GM19099 (cell line): ENCODE data around the gene HTATSF1.
A peak's percentile ranks its signal among the peaks of the same experiment; 100 is the strongest.

Experiments used
- POLR2A ChIP-seq: IDR thresholded peaks from 3 replicates; pipeline ENCODE4 v1.6.1; 2011; ENCODE audit warnings: low read depth; ENCODE audit not compliant: insufficient read length; ENCODE audit errors: extremely low read depth

HTATSF1 gene

DNA sequence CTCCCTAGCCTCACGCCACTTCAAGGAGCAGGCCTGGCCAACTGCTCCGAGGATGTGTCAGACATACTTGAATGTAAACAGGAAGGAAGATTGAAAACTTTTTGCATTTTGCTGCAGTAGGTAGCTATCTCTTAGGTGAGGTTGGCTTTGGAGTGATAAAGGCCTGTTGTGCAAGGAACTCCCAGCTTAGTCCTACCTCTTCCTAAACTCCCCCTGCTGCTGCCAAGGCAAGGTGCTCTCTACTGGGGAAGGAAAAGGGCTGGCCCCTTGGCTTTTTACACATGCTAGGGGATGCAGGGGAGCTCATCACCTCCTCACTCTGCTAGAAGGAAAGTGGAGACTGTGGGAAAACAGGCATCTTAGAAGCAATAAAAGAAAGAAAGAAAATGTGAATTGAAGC lies 20.4 kb upstream of the HTATSF1 start:
- no peak for TF ChIP-seq POLR2A

DNA sequence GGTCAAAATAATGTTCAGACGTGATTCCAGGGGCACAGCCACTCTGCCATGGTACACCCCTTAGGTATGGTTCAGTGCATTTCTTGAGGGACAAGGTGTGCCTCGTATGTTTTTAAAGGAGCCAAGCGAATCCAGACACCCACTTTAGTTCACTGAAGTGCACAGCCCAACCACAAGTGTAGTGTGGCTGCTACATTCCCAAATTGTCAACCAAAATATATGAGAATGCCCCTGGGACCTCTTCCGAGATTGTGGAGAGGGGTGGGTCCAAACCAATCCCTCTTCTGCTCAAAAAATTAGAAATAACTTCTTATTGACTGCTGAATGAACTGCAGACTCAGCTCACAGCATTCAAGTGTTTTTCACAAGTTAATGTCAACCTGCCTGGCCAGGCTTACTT lies 17.0 kb upstream of the HTATSF1 start:
- TF ChIP-seq POLR2A = no peak

DNA sequence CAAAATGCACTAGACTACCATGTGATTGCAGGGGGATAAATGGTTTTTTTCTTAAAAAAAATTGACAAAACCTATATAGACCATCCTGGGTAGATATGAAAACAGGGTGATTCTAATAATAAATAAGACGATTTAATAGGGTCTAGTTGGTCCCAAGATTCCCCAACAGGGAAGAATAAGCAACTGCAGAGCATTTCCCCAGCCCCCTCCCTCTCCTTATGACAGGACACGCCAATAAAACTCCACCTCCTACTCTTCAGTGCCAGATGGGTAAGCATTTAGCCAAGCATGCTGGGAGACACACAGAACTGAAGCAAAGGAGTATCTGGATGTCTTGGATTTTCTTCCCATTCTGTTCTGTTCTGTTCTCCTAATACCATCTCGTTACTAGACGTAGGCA lies 9.7 kb upstream of the HTATSF1 start, which contains the start of gene BRS3:
Gene BRS3, plus strand, starts transcription at position 301 of the 400 bp plus-strand sequence. CDS start 168 bp downstream, outside the sequence.
- TF ChIP-seq POLR2A = no peak

DNA sequence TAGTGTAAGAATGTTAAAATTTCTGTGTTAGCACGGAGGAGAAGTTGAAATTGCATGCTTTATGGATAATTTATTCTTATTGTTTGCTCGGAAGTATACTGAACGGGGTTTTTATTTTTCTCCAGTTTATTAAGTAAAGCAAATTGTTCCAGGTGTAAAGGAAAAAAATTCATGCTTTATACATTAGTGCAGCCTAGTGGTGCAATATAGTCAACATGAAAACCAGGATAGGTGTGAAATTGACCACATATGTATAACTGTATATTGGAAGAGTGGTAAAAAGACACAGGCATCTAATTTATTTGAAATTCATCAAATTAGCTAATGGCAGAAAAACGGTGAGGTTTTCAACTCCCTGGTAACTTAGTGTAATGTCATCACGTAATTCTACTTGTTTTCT lies 8.7 kb upstream of the HTATSF1 start:
- TF ChIP-seq POLR2A = no peak

DNA sequence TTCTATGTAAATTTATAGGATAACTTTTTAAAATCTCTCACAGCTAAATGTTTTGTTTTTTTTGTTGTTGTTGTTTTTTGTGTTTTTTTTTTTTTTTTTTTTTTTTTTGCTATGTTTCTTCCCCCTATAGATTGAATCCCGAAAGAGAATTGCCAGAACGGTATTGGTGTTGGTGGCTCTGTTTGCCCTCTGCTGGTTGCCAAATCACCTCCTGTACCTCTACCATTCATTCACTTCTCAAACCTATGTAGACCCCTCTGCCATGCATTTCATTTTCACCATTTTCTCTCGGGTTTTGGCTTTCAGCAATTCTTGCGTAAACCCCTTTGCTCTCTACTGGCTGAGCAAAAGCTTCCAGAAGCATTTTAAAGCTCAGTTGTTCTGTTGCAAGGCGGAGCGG lies 5.6 kb upstream of the HTATSF1 start:
- no peak for TF ChIP-seq POLR2A

DNA sequence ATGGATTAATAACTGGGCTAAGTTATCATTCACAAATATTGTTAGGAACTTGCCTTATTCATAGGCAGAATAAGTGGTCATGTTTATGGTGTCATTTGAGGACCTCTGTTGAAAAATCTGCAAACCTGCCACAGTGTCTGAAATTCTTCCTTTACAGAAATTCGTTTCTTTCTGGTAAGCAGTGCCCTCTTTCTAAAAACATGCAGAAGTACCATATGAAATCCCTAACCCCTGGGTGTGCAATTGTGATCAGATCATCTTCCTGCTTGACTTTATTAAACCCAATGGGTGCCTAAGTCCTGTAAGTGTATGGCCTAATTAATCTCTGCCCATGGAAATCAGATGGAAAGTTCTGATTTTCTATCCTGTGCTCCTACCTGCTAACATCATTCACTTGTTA lies 4.4 kb upstream of the HTATSF1 start:
- no peak for TF ChIP-seq POLR2A

DNA sequence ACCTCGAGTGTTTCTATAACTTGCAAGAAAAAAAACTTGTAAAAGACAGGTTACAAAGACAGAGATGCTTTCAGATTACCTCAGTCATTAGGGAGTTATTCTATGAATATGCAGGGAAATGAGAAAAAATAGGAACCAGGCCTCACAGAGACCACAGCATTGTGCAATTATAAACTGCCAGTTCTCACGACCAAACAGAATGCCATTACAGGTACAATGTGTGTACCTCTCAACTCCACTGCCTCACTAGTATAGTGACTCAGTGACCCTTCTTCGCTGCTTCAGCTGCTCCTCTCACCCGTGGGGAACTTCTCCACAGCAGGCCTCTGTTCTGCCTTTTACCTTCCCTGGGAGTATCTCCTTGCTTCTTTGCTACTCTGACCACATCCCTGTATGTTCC lies 2.3 kb upstream of the HTATSF1 start:
- no peak for TF ChIP-seq POLR2A

DNA sequence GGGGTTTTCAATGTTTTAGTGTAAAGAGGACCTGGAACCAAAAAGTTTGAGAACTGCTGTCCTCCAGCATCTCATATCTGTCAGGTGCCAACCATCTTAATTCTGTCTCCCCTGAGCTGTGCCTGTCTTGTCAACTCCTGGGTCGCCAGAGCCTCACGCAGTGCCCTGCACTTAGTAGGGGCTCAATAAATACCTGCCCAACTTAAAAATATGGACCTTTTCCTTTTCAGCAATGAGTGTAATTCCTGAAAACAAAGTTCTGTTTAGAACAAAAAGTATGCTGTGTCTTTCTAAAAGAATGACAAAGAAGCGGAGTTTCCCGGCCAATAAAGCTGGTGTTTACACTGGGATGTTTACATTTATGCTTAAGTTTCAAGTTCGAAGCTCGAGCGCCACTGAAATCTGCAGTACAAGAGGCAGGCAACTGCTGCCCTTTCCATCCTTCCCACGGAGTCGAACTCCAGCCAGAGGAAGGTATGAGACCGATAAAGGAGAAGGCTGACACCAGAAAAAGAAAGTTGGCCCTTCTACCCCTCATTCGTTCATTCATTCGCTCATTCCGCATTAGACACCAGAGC lies 1.1 kb upstream of the HTATSF1 start:
- no peak for TF ChIP-seq POLR2A

DNA sequence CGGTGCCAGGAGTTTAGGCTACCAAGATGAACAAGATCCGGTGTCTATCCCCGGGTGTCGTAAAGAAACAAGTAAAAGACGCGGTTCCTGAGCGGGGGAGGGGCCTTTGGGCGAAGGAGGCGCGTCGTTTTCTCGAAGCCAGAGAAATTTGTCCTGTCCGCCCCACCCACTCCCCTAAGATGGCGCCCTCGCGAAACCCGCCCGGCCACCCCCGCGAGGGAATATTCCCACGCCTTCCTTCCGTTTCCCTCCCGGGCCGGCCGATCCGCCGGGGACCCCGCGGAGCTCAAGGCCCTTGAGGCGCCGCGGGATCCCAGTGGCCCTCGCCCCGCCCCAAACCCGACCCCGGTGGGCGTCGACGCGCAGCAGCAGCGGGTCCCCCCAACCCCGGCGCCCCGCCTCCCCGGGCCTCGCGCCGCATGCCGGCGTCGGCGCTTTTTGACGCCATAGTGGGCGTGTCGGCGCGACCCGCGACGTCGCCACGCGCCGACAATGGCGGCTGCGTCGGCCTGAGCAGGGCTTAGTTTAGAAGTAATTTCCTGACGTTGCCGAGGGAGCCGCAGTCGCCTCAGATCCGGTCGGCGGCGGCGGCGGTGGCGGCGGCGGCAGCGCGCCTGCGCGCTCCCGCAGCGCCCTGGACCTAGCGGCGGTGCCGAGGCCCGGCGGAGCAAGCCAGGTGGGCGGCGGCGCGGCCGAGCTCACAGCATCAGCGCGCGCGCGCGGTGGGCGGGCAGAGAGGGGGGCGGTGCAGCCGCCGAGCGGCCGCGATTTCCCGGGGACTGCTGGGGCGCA lies 432 bp upstream of the HTATSF1 start:
- TF ChIP-seq POLR2A = peak; percentile 62

DNA sequence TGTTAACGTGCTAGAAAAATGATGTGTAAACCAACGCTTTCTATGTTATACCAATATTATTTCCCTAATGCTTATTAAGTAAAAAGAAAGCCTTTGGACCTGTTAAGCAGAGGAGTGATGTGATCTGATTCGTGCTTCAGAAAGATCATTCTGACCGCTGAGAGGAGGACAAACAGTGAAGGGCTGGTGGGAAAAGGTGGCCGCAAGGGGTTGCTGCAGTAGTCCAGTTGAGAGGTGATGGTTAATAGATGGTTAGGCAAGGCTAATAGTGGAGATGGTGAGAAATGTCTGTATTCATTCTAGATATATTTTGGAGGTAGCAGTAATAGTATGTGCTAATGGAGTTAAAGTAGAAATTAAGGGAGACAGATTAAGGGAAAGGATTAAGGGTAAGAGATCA lies 21.7 kb downstream of the HTATSF1 start:
- TF ChIP-seq POLR2A = no peak

DNA sequence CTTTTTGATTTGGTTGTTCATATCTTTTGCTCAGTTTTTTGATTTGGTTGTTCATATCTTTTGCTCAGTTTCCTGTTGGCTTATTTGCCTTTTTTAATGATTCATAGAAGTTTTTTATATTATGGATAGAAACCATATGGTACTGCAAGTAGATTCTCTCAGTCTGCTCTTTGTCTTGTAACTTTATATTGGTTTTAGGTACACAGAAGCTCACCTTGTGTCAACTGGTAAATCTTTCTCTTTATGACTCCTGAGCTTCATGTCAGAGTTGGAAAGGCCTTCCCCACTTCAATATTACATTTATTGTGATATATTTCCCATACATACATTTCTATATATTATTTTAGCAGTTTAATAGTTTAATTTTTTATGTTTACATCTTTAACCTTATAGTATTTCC lies 26.4 kb downstream of the HTATSF1 start:
- no peak for TF ChIP-seq POLR2A

DNA sequence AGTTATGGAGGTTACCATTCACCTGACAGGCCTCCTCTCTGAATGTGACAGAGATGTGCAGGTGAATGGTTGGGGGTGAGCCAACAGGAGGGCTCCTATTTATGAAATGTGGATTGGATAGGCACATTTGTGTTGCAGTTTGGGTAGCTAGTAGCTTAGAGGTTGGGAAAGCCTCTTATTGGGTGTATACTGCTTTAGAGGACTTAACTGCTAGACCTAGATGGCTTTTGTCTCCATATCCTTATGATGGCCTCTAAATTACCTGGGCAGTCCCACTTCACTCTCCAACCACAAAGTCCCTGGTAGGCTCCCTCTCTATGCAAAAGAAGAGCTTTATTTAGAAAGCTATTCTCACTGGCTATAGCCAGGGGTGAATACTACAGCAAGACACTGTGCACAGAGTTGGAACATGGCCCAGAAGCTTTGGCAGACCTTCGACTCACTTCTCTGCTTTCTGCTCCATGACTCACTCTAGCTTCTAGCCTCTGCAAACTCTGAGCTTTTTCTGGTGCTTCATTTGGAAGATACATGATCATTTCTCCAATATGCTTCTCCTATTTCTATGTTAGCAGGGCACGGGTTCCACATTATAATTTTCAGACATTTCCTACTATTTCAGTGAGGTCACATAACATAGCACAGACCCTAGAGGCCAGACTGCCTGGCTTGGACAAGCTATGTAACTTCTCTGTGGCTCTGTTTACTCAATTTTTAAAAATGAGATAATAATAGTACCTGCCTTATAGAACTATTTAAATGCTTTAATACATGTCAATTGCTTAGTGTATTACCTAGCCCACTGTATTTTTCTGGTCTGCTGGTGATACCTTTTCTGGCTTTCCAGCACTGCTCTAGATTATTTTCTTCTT lies 28.6 kb downstream of the HTATSF1 start:
- no peak for TF ChIP-seq POLR2A

DNA sequence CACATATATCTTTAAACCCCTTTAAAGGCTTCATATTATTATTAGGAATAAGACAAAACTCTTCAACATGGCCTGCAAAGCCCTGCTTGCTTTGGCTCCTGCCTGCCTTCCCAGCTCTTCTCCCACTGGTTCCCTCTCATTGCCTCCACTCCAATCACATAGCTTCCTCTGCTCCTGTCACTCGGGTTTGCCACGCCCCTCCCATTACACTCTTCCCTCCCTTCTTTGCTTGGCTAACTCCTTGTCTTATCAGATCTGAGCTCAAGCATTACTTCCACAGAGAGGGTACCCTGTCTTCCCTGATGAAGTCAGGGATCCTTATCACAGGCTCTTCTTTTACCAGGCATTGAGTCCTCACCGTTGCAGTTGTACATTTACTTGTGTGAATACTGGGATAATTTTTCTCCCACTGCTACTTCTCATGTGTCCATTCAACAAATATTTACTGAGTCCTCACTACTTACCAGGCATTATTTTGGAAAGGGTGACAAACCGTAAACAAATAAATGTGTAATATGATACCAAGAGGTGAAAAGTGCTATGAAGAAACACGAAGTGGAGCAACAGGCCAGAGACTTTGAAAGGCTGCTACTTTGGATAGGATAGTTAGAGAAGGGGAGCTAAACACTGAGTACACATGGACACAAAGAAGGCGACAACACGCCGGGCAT lies 31.4 kb downstream of the HTATSF1 start:
- no peak for TF ChIP-seq POLR2A

DNA sequence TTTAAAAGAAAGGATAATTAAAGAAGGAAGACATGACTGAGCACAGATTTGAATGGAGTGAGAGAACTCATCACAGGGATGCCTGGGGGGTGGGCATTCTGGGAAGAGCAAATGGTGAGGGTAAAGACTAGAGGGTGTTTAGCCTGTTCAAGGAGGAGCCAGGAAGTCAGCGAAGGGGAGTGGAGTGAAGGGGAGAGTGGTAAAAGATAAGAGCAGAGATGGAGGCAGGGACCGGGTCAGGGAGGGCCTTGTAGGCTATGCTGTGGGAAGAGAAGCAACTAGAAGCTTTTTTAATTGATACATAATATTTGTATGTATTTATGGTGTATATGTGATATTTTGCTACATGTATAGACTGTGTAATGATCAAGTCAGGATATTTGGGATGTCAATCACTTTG lies 32.4 kb downstream of the HTATSF1 start:
- no peak for TF ChIP-seq POLR2A

DNA sequence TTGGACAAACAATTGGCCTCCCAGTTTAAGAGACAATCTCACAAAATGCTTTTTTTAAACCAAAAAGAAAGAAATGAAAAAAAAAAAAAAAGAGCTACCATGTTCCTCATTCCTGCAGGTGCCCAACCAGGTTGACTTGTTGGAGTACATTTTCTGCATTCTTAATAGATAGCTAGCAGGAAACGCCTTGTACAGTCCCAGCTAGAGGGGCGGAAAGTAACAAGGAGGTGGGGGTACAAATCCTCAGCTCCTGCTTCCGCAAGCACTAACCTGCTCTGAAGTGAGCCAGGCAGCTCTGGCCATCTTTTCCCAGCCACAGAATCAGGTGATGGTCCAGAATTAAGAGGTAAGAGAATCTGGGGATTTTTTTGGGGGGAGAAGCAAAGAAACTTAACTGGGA lies 34.6 kb downstream of the HTATSF1 start, which contains the start of gene VGLL1:
Gene VGLL1, plus strand, starts transcription at position 265 of the 400 bp plus-strand sequence. CDS start 3,806 bp downstream, outside the sequence.
- TF ChIP-seq POLR2A = no peak
